ENCODE data around the gene PDGFD. TPM values are rescaled to one million over a fixed set of nuclear protein-coding genes. Genes with fewer than 3 reads are reported as not detected.

PDGFD gene
- total RNA-seq, 4 donors from 2014 or later, result 16.1 to 108 (median 36.0) TPM

GRCh38 chr11:104198576-104198975 lies 34.6 kb upstream of the PDGFD start:
- TF ChIP-seq POLR2A (IDR thresholded peaks at IDR 0.05), result no peak
- no peak for TF ChIP-seq CTCF (IDR thresholded peaks at IDR 0.05)
- 67 to 80% methylated on average over 2 of the region's 2 CpGs for WGBS, 2 donors

GRCh38 chr11:104191124-104191523 lies 27.2 kb upstream of the PDGFD start:
- Histone ChIP-seq H3K4me3 (replicated peaks in 1 of 3) (no peak overlapping the region), H3K4me1 (no peaks in the 10 kb centered on the region), H3K36me3 (no peaks in the 10 kb centered on the region), H3K27me3 (no peaks in the 10 kb centered on the region), H3K9me3 (no peaks in the 10 kb centered on the region), H3K27ac (no peak overlapping the region)
- TF ChIP-seq POLR2A (IDR thresholded peaks at IDR 0.05), result no peak
- TF ChIP-seq CTCF (IDR thresholded peaks at IDR 0.05), result no peak
- no peak for DNase-seq
- WGBS, 2 donors, result 93 to 95% methylated on average over 3 of the region's 3 CpGs
- intact Hi-C loops (cut with DNase I), result no loop called here

More at GRCh38 chr11:104198576-104198975, 34.6 kb upstream of the PDGFD start:
- no peaks in the 10 kb centered on the region for H3K4me1 ChIP-seq
- intact Hi-C loops (cut with DNase I), result no loop called here
- DNase-seq, result no peak
- H3K36me3 ChIP-seq, result no peaks in the 10 kb centered on the region
- H3K4me3 ChIP-seq (replicated peaks in 1 of 3), result no peak overlapping the region
- H3K27ac ChIP-seq, result no peak overlapping the region
- H3K9me3 ChIP-seq, result no peaks in the 10 kb centered on the region
- no peaks in the 10 kb centered on the region for H3K27me3 ChIP-seq

GRCh38 chr11:104183593-104183992 lies 19.6 kb upstream of the PDGFD start:
- Histone ChIP-seq H3K36me3 (no peaks in the 10 kb centered on the region), H3K4me3 (replicated peaks in 1 of 3) (no peak overlapping the region), H3K27me3 (no peaks in the 10 kb centered on the region), H3K9me3 (no peaks in the 10 kb centered on the region), H3K27ac (no peak overlapping the region), H3K4me1 (no peaks in the 10 kb centered on the region)
- intact Hi-C loops (cut with DNase I), result no loop called here
- TF ChIP-seq POLR2A (IDR thresholded peaks at IDR 0.05), result no peak
- TF ChIP-seq CTCF (IDR thresholded peaks at IDR 0.05), result no peak
- DNase-seq, result no peak

GRCh38 chr11:104175769-104176168 lies 11.8 kb upstream of the PDGFD start:
- WGBS, 2 donors, result 92 to 95% methylated on average over 1 of the region's 1 CpG
- H3K4me1 ChIP-seq, result no peaks in the 10 kb centered on the region
- no peaks in the 10 kb centered on the region for H3K9me3 ChIP-seq
- no peak for DNase-seq
- intact Hi-C loops (cut with DNase I), result no loop called here
- TF ChIP-seq POLR2A (IDR thresholded peaks at IDR 0.05) (no peak), CTCF (IDR thresholded peaks at IDR 0.05) (no peak)
- no peaks in the 10 kb centered on the region for H3K36me3 ChIP-seq
- no peaks in the 10 kb centered on the region for H3K27me3 ChIP-seq
- H3K27ac ChIP-seq, result no peak overlapping the region
- H3K4me3 ChIP-seq (replicated peaks in 1 of 3), result no peak overlapping the region

GRCh38 chr11:104169091-104169490 lies 5.1 kb upstream of the PDGFD start:
- H3K27me3 ChIP-seq, result no peaks in the 10 kb centered on the region
- no peaks in the 10 kb centered on the region for H3K9me3 ChIP-seq
- no peak for DNase-seq
- H3K36me3 ChIP-seq, result no peaks in the 10 kb centered on the region
- TF ChIP-seq CTCF (IDR thresholded peaks at IDR 0.05) (no peak), POLR2A (IDR thresholded peaks at IDR 0.05) (no peak)
- no peak overlapping the region for H3K4me3 ChIP-seq (replicated peaks in 1 of 3)
- intact Hi-C loops (cut with DNase I), result no loop called here
- no peak overlapping the region for H3K27ac ChIP-seq
- H3K4me1 ChIP-seq, result no peaks in the 10 kb centered on the region

All from thyroid gland (tissue), 4 donors.